Measurements from ENCODE around the gene UPF3A. TPM values are rescaled to one million over a fixed set of nuclear protein-coding genes. Genes with fewer than 3 reads are reported as not detected.

Gene UPF3A
- total and polyA plus RNA-seq, 8 donors = 20.4 to 186 (median 43.3) TPM

DNA sequence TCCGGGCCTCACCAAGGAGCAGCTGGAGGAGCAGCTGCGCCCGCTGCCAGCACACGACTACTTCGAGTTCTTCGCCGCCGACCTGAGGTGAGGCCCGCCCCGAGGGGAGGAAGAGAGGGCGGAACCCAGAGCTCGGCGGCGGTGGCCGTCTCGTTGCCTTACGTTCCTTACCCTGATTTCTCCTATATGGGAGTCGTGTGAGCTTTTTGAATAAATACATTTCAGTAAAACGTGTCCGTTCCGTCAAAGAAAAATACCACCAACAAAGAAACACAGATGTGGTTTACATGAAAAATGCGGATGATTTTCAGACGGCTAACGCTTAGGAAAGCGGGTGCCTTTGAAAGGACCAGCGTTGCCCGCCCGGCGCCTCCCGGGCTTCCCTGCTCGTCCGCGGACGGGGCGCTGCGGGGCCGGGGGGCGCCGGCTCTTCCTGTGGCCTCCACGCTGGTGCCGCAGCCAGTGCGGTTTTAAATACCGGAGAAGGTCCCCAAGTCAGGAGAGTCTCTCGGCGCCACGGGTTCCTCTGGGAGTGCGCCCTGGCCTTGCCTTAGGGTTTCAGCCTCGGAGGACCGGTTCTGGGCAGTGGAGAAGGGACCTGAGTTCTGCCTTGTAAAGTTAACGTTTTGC, 755 bp downstream of the UPF3A start:
- peak; percentile 47 to 90 for DNase-seq
- H3K4me3 ChIP-seq = peak overlapping the region; percentile 61 to 84 (median 71)
- 0 to 1% (median 0%) methylated on average over 34 to 50 of the region's 50 CpGs for WGBS, 5 donors
- peaks cover 12 to 37% (median 29%) of the 10 kb centered on the region in 4 donors for H3K36me3 ChIP-seq
- no peaks in the 10 kb centered on the region for H3K27me3 ChIP-seq
- peak overlapping the region; percentile 92 to 99 (median 98) for H3K27ac ChIP-seq
- peaks cover 14 to 49% (median 37%) of the 10 kb centered on the region in 4 donors for H3K4me1 ChIP-seq
- no peaks in the 10 kb centered on the region for H3K9me3 ChIP-seq
- TF ChIP-seq, protein P1, sequence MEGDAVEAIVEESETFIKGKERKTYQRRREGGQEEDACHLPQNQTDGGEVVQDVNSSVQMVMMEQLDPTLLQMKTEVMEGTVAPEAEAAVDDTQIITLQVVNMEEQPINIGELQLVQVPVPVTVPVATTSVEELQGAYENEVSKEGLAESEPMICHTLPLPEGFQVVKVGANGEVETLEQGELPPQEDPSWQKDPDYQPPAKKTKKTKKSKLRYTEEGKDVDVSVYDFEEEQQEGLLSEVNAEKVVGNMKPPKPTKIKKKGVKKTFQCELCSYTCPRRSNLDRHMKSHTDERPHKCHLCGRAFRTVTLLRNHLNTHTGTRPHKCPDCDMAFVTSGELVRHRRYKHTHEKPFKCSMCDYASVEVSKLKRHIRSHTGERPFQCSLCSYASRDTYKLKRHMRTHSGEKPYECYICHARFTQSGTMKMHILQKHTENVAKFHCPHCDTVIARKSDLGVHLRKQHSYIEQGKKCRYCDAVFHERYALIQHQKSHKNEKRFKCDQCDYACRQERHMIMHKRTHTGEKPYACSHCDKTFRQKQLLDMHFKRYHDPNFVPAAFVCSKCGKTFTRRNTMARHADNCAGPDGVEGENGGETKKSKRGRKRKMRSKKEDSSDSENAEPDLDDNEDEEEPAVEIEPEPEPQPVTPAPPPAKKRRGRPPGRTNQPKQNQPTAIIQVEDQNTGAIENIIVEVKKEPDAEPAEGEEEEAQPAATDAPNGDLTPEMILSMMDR (IDR thresholded peaks at IDR 0.05) = no peak
- TF ChIP-seq POLR2AphosphoS5 (IDR thresholded peaks at IDR 0.05) (peak in 2 of 3 donors; percentile 42 to 75), POLR2A (IDR thresholded peaks at IDR 0.05) (peak in 2 of 4 donors; percentile 40 to 57), EP300 (IDR thresholded peaks at IDR 0.05) (no peak)
- intact Hi-C loops (cut with DNase I; ENCODE audit: low total_unique reads) = no loop called here

GRCh38 chr13:114283576-114283975, 2.2 kb downstream of the UPF3A start:
- WGBS, 5 donors = 60 to 79% (median 73%) methylated on average over 3 of the region's 3 CpGs
- H3K27me3 ChIP-seq = no peaks in the 10 kb centered on the region
- intact Hi-C loops (cut with DNase I; ENCODE audit: low total_unique reads) = no loop called here
- TF ChIP-seq EP300 (IDR thresholded peaks at IDR 0.05) = no peak
- TF ChIP-seq, protein P1 (IDR thresholded peaks at IDR 0.05) = no peak
- no peak for TF ChIP-seq POLR2A (IDR thresholded peaks at IDR 0.05)
- no peak for TF ChIP-seq POLR2AphosphoS5 (IDR thresholded peaks at IDR 0.05)
- no peak overlapping the region for H3K27ac ChIP-seq
- peaks cover 14 to 49% (median 37%) of the 10 kb centered on the region in 4 donors for H3K4me1 ChIP-seq
- no peak overlapping the region for H3K4me3 ChIP-seq
- no peak for DNase-seq
- no peaks in the 10 kb centered on the region for H3K9me3 ChIP-seq
- H3K36me3 ChIP-seq = peaks cover 24 to 41% (median 35%) of the 10 kb centered on the region in 4 donors

- H3K27ac ChIP-seq = no peak overlapping the region
- no peaks in the 10 kb centered on the region for H3K9me3 ChIP-seq
- intact Hi-C loops (cut with DNase I; ENCODE audit: low total_unique reads) = no loop called here
- TF ChIP-seq, protein P1 (IDR thresholded peaks at IDR 0.05) = no peak
- TF ChIP-seq EP300 (IDR thresholded peaks at IDR 0.05) (no peak), POLR2A (IDR thresholded peaks at IDR 0.05) (no peak), POLR2AphosphoS5 (IDR thresholded peaks at IDR 0.05) (no peak)
- no peak overlapping the region for H3K4me3 ChIP-seq
- 94 to 99% (median 97%) methylated on average over 8 of the region's 8 CpGs for WGBS, 5 donors
- peaks cover 14 to 45% (median 37%) of the 10 kb centered on the region in 4 donors for H3K4me1 ChIP-seq
- peaks cover 24 to 52% (median 45%) of the 10 kb centered on the region in 4 donors for H3K36me3 ChIP-seq
- no peaks in the 10 kb centered on the region for H3K27me3 ChIP-seq
- DNase-seq = no peak
These were observed 3.3 kb downstream of the UPF3A start for GRCh38 chr13:114284680-114285079.

GRCh38 chr13:114285166-114285808, 3.9 kb downstream of the UPF3A start:
- Histone ChIP-seq H3K9me3 (no peaks in the 10 kb centered on the region), H3K4me1 (peaks cover 14 to 38% (median 32%) of the 10 kb centered on the region in 4 donors), H3K4me3 (no peak overlapping the region), H3K27ac (no peak overlapping the region), H3K27me3 (no peaks in the 10 kb centered on the region), H3K36me3 (peaks cover 29 to 58% (median 50%) of the 10 kb centered on the region in 4 donors)
- intact Hi-C loops (cut with DNase I; ENCODE audit: low total_unique reads) = no loop called here
- TF ChIP-seq POLR2AphosphoS5 (IDR thresholded peaks at IDR 0.05) (no peak), POLR2A (IDR thresholded peaks at IDR 0.05) (no peak), EP300 (IDR thresholded peaks at IDR 0.05) (no peak)
- TF ChIP-seq, protein P1 (IDR thresholded peaks at IDR 0.05) = no peak
- no peak for DNase-seq
- 73 to 84% (median 79%) methylated on average over 4 of the region's 4 CpGs for WGBS, 5 donors

Measured in stomach (tissue), 9 donors.